Liver (tissue), 3 donors: ENCODE results near the gene MTURN.

Experiments used
- FOXA1 ChIP-seq: IDR thresholded peaks from 2 replicates; pipeline ENCODE4 v1.6.1; 2016; ENCODE audit warnings: antibody characterized with exemption
- FOXA2 ChIP-seq: IDR thresholded peaks from 2 replicates; pipeline ENCODE4 v1.6.1; 2016; ENCODE audit warnings: antibody characterized with exemption
- JUND ChIP-seq, 2 donors: IDR thresholded peaks; 2 replicates each; pipeline ENCODE4 v1.6.1; 2016; ENCODE audit warnings: antibody characterized with exemption in 2 of 2
- RAD21 ChIP-seq, 2 donors: IDR thresholded peaks; 2 replicates each; pipeline ENCODE4 v1.6.1; 2016; ENCODE audit warnings: antibody characterized with exemption in 2 of 2, mild to moderate bottlenecking in 2 of 2
- SP1 ChIP-seq: IDR thresholded peaks from 2 replicates; pipeline ENCODE4 v1.6.1; 2018; ENCODE audit warnings: antibody characterized with exemption, mild to moderate bottlenecking
- TAF1 ChIP-seq: conservative IDR thresholded peaks from 2 replicates; pipeline ENCODE4 v1.6.1; 2016; ENCODE audit warnings: antibody characterized with exemption, mild to moderate bottlenecking
- YY1 ChIP-seq: IDR thresholded peaks from 2 replicates; pipeline ENCODE4 v1.6.1; 2016; ENCODE audit warnings: antibody characterized with exemption, mild to moderate bottlenecking
- TF ChIP-seq, protein P1 (sequence below): fragments of 150-350 bp; IDR thresholded peaks from 2 replicates; pipeline ENCODE4 v1.5.1; 2017; ENCODE audit warnings: improper control_type of control experiment, low read depth, low read length; ENCODE audit not compliant: missing input control
- TF ChIP-seq, protein P2 (sequence below): IDR thresholded peaks from 2 replicates; pipeline ENCODE4 v1.6.1; 2016; ENCODE audit warnings: antibody characterized with exemption, mild to moderate bottlenecking
- TF ChIP-seq, protein P3 (sequence below): IDR thresholded peaks from 2 replicates; pipeline ENCODE4 v1.6.1; 2016; ENCODE audit warnings: antibody characterized with exemption
- TF ChIP-seq, protein P4 (sequence below): IDR thresholded peaks from 2 replicates; pipeline ENCODE4 v1.6.1; 2016; ENCODE audit warnings: antibody characterized with exemption
- TF ChIP-seq, protein P5 (sequence below): IDR thresholded peaks from 2 replicates; pipeline ENCODE4 v1.6.1; 2016; ENCODE audit warnings: antibody characterized with exemption
- donor health status: healthy.
- donor health status: healthy.

DNA sequence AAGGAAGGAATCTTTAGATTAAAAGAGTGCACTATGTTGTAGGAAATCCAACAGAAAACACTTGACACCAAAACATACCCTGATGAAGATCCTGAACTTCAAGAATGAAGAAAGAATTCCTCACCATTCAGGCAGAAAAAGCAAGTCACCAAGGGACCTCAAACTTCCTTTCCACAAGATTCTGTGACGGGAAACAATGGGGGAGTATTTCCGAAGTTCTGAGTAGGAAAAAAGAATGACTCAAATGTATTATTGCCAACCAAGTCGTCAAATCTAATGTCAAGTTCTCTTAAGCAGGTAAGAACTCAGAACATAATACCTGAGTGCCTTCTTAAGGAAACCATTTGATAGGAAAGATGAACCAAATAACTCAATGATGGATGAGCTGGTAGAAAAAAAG, 44.7 kb upstream of the MTURN start:
- TF ChIP-seq RAD21 (IDR thresholded peaks at IDR 0.05) = no peak
- TF ChIP-seq TAF1 = no peak
- TF ChIP-seq, protein P1, sequence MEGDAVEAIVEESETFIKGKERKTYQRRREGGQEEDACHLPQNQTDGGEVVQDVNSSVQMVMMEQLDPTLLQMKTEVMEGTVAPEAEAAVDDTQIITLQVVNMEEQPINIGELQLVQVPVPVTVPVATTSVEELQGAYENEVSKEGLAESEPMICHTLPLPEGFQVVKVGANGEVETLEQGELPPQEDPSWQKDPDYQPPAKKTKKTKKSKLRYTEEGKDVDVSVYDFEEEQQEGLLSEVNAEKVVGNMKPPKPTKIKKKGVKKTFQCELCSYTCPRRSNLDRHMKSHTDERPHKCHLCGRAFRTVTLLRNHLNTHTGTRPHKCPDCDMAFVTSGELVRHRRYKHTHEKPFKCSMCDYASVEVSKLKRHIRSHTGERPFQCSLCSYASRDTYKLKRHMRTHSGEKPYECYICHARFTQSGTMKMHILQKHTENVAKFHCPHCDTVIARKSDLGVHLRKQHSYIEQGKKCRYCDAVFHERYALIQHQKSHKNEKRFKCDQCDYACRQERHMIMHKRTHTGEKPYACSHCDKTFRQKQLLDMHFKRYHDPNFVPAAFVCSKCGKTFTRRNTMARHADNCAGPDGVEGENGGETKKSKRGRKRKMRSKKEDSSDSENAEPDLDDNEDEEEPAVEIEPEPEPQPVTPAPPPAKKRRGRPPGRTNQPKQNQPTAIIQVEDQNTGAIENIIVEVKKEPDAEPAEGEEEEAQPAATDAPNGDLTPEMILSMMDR = no peak
- TF ChIP-seq, protein P2, sequence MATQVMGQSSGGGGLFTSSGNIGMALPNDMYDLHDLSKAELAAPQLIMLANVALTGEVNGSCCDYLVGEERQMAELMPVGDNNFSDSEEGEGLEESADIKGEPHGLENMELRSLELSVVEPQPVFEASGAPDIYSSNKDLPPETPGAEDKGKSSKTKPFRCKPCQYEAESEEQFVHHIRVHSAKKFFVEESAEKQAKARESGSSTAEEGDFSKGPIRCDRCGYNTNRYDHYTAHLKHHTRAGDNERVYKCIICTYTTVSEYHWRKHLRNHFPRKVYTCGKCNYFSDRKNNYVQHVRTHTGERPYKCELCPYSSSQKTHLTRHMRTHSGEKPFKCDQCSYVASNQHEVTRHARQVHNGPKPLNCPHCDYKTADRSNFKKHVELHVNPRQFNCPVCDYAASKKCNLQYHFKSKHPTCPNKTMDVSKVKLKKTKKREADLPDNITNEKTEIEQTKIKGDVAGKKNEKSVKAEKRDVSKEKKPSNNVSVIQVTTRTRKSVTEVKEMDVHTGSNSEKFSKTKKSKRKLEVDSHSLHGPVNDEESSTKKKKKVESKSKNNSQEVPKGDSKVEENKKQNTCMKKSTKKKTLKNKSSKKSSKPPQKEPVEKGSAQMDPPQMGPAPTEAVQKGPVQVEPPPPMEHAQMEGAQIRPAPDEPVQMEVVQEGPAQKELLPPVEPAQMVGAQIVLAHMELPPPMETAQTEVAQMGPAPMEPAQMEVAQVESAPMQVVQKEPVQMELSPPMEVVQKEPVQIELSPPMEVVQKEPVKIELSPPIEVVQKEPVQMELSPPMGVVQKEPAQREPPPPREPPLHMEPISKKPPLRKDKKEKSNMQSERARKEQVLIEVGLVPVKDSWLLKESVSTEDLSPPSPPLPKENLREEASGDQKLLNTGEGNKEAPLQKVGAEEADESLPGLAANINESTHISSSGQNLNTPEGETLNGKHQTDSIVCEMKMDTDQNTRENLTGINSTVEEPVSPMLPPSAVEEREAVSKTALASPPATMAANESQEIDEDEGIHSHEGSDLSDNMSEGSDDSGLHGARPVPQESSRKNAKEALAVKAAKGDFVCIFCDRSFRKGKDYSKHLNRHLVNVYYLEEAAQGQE = no peak
- TF ChIP-seq, protein P3, sequence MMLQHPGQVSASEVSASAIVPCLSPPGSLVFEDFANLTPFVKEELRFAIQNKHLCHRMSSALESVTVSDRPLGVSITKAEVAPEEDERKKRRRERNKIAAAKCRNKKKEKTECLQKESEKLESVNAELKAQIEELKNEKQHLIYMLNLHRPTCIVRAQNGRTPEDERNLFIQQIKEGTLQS = no peak
- TF ChIP-seq, protein P4, sequence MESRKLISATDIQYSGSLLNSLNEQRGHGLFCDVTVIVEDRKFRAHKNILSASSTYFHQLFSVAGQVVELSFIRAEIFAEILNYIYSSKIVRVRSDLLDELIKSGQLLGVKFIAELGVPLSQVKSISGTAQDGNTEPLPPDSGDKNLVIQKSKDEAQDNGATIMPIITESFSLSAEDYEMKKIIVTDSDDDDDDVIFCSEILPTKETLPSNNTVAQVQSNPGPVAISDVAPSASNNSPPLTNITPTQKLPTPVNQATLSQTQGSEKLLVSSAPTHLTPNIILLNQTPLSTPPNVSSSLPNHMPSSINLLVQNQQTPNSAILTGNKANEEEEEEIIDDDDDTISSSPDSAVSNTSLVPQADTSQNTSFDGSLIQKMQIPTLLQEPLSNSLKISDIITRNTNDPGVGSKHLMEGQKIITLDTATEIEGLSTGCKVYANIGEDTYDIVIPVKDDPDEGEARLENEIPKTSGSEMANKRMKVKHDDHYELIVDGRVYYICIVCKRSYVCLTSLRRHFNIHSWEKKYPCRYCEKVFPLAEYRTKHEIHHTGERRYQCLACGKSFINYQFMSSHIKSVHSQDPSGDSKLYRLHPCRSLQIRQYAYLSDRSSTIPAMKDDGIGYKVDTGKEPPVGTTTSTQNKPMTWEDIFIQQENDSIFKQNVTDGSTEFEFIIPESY = no peak
- TF ChIP-seq, protein P5, sequence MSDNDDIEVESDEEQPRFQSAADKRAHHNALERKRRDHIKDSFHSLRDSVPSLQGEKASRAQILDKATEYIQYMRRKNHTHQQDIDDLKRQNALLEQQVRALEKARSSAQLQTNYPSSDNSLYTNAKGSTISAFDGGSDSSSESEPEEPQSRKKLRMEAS = no peak
- TF ChIP-seq YY1 = no peak
- no peak for TF ChIP-seq JUND (IDR thresholded peaks at IDR 0.05)
- TF ChIP-seq SP1 = no peak
- no peak for TF ChIP-seq FOXA2
- TF ChIP-seq FOXA1 = no peak
